IMR-90 (cell line): ENCODE data around the gene ACY1. TPM values are rescaled to one million over a fixed set of nuclear protein-coding genes. Genes with fewer than 3 reads are reported as not detected.

ENCODE experiments used
- ATAC-seq: fragments of 200-7000 bp; cut with Tn5 transposase; 2 replicates; pipeline ENCODE4 v1.9.1; 2020; ENCODE audit warnings: low read depth, mild to moderate bottlenecking, moderate library complexity
- BruUV-seq: library from RNA; stranded (reverse); fragments of 400-500 nt; replicated peaks from 2 replicates; lab custom pipeline; 2021; lab: Mats Ljungman, UMichigan
- CTCF ChIA-PET: fragments of 300-600 bp; formaldehyde crosslinking; extraction: SDS; loops from one replicate; lab custom pipeline; 2021; ENCODE audit warnings: antibody characterized with exemption; lab: Yijun Ruan, JAX
- POLR2A ChIA-PET: fragments of 300-600 bp; sonication (Branson Sonifier 250); formaldehyde crosslinking; loops from one replicate; lab custom pipeline; 2022; ENCODE audit warnings: antibody characterized with exemption; ENCODE audit not compliant: unreplicated experiment; lab: Charles Lee
- DNase-seq: peaks from one replicate; pipeline ENCODE4 v3.0.0; 2013
- H2AFZ ChIP-seq: replicated peaks from 2 replicates; pipeline ENCODE3; 2013; ENCODE audit warnings: low read length, mild to moderate bottlenecking; ENCODE audit not compliant: poor library complexity
- H2AK5ac ChIP-seq: 2 replicates; pipeline ENCODE4 v1.6.1; 2013; ENCODE audit warnings: low read depth, low read length, inconsistent platforms
- H2AK9ac ChIP-seq: replicated peaks from 2 replicates; pipeline ENCODE3; 2013; ENCODE audit warnings: mild to moderate bottlenecking, low read depth, low read length, moderate library complexity; ENCODE audit not compliant: poor library complexity
- H2BK120ac ChIP-seq: 2 replicates; pipeline ENCODE4 v1.6.1; 2013; ENCODE audit warnings: low read depth, low read length, inconsistent platforms
- H2BK15ac ChIP-seq: 3 replicates; pipeline ENCODE4 v1.6.1; 2013; ENCODE audit warnings: low read depth, low read length, inconsistent platforms
- H2BK20ac ChIP-seq: 2 replicates; pipeline ENCODE4 v1.6.1; 2013; ENCODE audit warnings: low read depth, mild to moderate bottlenecking, inconsistent platforms, low read length, moderate library complexity
- H2BK5ac ChIP-seq: 2 replicates; pipeline ENCODE4 v1.6.1; 2013; ENCODE audit warnings: mild to moderate bottlenecking, low read depth, low read length, inconsistent platforms; ENCODE audit not compliant: poor library complexity, severe bottlenecking
- H3K14ac ChIP-seq: replicated peaks from 2 replicates; pipeline ENCODE4 v1.6.1; 2013; ENCODE audit warnings: low read depth, low read length, inconsistent platforms
- H3K18ac ChIP-seq: 2 replicates; pipeline ENCODE4 v1.6.1; 2013; ENCODE audit warnings: low read depth, low read length, control low read depth
- H3K23ac ChIP-seq: 2 replicates; pipeline ENCODE4 v1.6.1; 2013; ENCODE audit warnings: low read depth, low read length, inconsistent platforms
- H3K27ac ChIP-seq: 2 replicates; pipeline ENCODE4 v1.5.1; 2013; ENCODE audit warnings: mild to moderate bottlenecking, control low read depth, low read length; ENCODE audit not compliant: insufficient read depth
- H3K27me3 ChIP-seq: 2 replicates; pipeline ENCODE4 v1.6.1; 2013; ENCODE audit warnings: low read length; ENCODE audit not compliant: control insufficient read depth, insufficient read depth
- H3K36me3 ChIP-seq: 2 replicates; pipeline ENCODE4 v1.6.1; 2013; ENCODE audit warnings: low read length, mixed read lengths; ENCODE audit not compliant: control insufficient read depth, insufficient read depth
- H3K4ac ChIP-seq: 2 replicates; pipeline ENCODE4 v1.6.1; 2013; ENCODE audit warnings: low read depth, low read length, inconsistent platforms
- H3K4me1 ChIP-seq: 2 replicates; pipeline ENCODE4 v1.6.1; 2013; ENCODE audit warnings: low read length, mixed read lengths; ENCODE audit not compliant: control insufficient read depth, insufficient read depth
- H3K4me2 ChIP-seq: 2 replicates; pipeline ENCODE4 v1.6.1; 2013; ENCODE audit warnings: low read depth, mild to moderate bottlenecking, control low read depth, low read length, moderate library complexity
- H3K4me3 ChIP-seq: 2 replicates; pipeline ENCODE4 v1.5.1; 2013; ENCODE audit warnings: low read depth, mild to moderate bottlenecking, control low read depth, low read length, moderate library complexity; ENCODE audit not compliant: insufficient read depth
- H3K56ac ChIP-seq: 2 replicates; pipeline ENCODE4 v1.6.1; 2013; ENCODE audit warnings: low read length, inconsistent platforms; ENCODE audit not compliant: insufficient read depth; ENCODE audit errors: extremely low read depth
- H3K79me1 ChIP-seq, 2 experiments: 2 replicates each; pipeline ENCODE4 v1.6.1; 2013; ENCODE audit warnings: low read length in 2 of 2, inconsistent platforms in 1 of 2, low read depth in 1 of 2
- H3K9ac ChIP-seq: 2 replicates; pipeline ENCODE4 v1.6.1; 2013; ENCODE audit warnings: low read depth, low read length, control low read depth
- H3K9me1 ChIP-seq: 2 replicates; pipeline ENCODE4 v1.6.1; 2013; ENCODE audit warnings: low read length, inconsistent platforms; ENCODE audit not compliant: insufficient read depth
- H3K9me3 ChIP-seq: 2 replicates; pipeline ENCODE4 v1.6.1; 2013; ENCODE audit warnings: low read length; ENCODE audit not compliant: control insufficient read depth, insufficient read depth
- H4K20me1 ChIP-seq: 2 replicates; pipeline ENCODE4 v1.6.1; 2013; ENCODE audit warnings: low read length, inconsistent platforms; ENCODE audit not compliant: insufficient read depth
- H4K5ac ChIP-seq: 2 replicates; pipeline ENCODE4 v1.6.1; 2013; ENCODE audit warnings: mild to moderate bottlenecking, low read depth, low read length, control low read depth
- H4K8ac ChIP-seq, 2 experiments: 2 replicates each; pipeline ENCODE4 v1.6.1; 2013; ENCODE audit warnings: low read depth in 2 of 2, low read length in 2 of 2, control low read depth in 1 of 2, inconsistent platforms in 1 of 2
- H4K91ac ChIP-seq: 2 replicates; pipeline ENCODE4 v1.6.1; 2013; ENCODE audit warnings: low read depth, low read length, inconsistent platforms; ENCODE audit not compliant: insufficient read depth
- CEBPB ChIP-seq: IDR thresholded peaks from 2 replicates; pipeline ENCODE4 v1.6.1; 2012; ENCODE audit warnings: low read depth, low read length, improper control_type of control experiment
- CHD1 ChIP-seq: IDR thresholded peaks from 2 replicates; pipeline ENCODE4 v1.6.1; 2012; ENCODE audit warnings: low read depth, low read length, improper control_type of control experiment
- FOS ChIP-seq: fragments of 150-350 bp; IDR thresholded peaks from 2 replicates; pipeline ENCODE4 v1.6.1; 2016; ENCODE audit warnings: low read depth, low read length
- MAFK ChIP-seq: IDR thresholded peaks from 2 replicates; pipeline ENCODE4 v1.6.1; 2012; ENCODE audit warnings: low read depth, low read length, improper control_type of control experiment
- MAZ ChIP-seq: IDR thresholded peaks from 2 replicates; pipeline ENCODE4 v1.6.1; 2012; ENCODE audit warnings: low read depth, mild to moderate bottlenecking, low read length, improper control_type of control experiment, moderate library complexity, borderline replicate concordance
- MXI1 ChIP-seq: IDR thresholded peaks from 2 replicates; pipeline ENCODE4 v1.6.1; 2012; ENCODE audit warnings: low read depth, mild to moderate bottlenecking, low read length, moderate library complexity, borderline replicate concordance
- NFE2L2 ChIP-seq: fragments of 150-350 bp; IDR thresholded peaks from 2 replicates; pipeline ENCODE4 v1.6.1; 2016; ENCODE audit warnings: low read depth, mild to moderate bottlenecking, low read length
- POLR2A ChIP-seq: IDR thresholded peaks from 2 replicates; pipeline ENCODE4 v1.6.1; 2012; ENCODE audit warnings: mild to moderate bottlenecking, low read depth, low read length
- RCOR1 ChIP-seq: IDR thresholded peaks from 2 replicates; pipeline ENCODE4 v1.6.1; 2012; ENCODE audit warnings: mild to moderate bottlenecking, low read length, improper control_type of control experiment; ENCODE audit not compliant: insufficient replicate concordance
- RFX5 ChIP-seq: IDR thresholded peaks from 2 replicates; pipeline ENCODE4 v1.8.0; 2012; ENCODE audit warnings: low read depth, mild to moderate bottlenecking, low read length, moderate library complexity
- SMC3 ChIP-seq: fragments of 150-350 bp; IDR thresholded peaks from 2 replicates; pipeline ENCODE4 v1.6.1; 2016; ENCODE audit warnings: low read depth, mild to moderate bottlenecking, antibody characterized with exemption, low read length, moderate library complexity
- WGBS, 2 experiments: methylation state at CpG; one replicate each; pipeline versions ENCODE4 v1.1.5 to v1.1.7; 2013; ENCODE audit warnings: missing lambda C conversion rate in 2 of 2; ENCODE audit not compliant: insufficient read length in 1 of 2; ENCODE audit errors: extremely low coverage in 2 of 2; 5-methylcytosine and 5-hydroxymethylcytosine counted together
- dilution Hi-C: fragments of 300-500 bp; cut with HindIII; formaldehyde crosslinking; loops from one replicate; pipeline ENCODE4 v1.14.3; 2018; ENCODE audit warnings: low sequenced_read_pairs; ENCODE audit not compliant: unreplicated experiment
- in situ Hi-C: fragments of 300-500 bp; cut with MboI; formaldehyde crosslinking; loops from 3 replicates; pipeline ENCODE4 v1.14.3; 2019; ENCODE audit warnings: low sequenced_read_pairs, inconsistent platforms, mixed read lengths
- intact Hi-C: fragments of 100-400 bp; cut with micrococcal nuclease; formaldehyde crosslinking; loops from 2 replicates; pipeline ENCODE4 v1.10.0; 2022
- polyA plus RNA-seq, 3 experiments: library from polyadenylated mRNA; depleted of rRNA; stranded (reverse); fragments of >200 nt; gene quantifications; 2 replicates each; pipeline ENCODE4 v1.2.3, GENCODE V29; 2012; ENCODE audit warnings: low replicate concordance in 1 of 3
- total RNA-seq: library from RNA; depleted of rRNA; stranded (reverse); fragments of >200 nt; gene quantifications from 2 replicates; pipeline ENCODE4 v1.2.3, GENCODE V29; 2012
- TF ChIP-seq, protein P1 (sequence below): fragments of 150-350 bp; IDR thresholded peaks from 2 replicates; pipeline ENCODE4 v1.6.1; 2016; ENCODE audit warnings: low read depth, mild to moderate bottlenecking, low read length, moderate library complexity, borderline replicate concordance
- TF ChIP-seq, protein P2 (sequence below): conservative IDR thresholded peaks from 2 replicates; pipeline ENCODE4 v1.5.1; 2012; ENCODE audit warnings: mild to moderate bottlenecking, low read depth, low read length, improper control_type of control experiment
- TF ChIP-seq, protein P3 (sequence below): fragments of 150-350 bp; IDR thresholded peaks from 2 replicates; pipeline ENCODE4 v1.6.1; 2017; ENCODE audit warnings: mild to moderate bottlenecking, antibody characterized with exemption, low read length, low read depth

ACY1 gene
- total and polyA plus RNA-seq, 2 of the 4 experiments (the other 2 are of a cell fraction), result 22.0 to 47.1 TPM

DNA sequence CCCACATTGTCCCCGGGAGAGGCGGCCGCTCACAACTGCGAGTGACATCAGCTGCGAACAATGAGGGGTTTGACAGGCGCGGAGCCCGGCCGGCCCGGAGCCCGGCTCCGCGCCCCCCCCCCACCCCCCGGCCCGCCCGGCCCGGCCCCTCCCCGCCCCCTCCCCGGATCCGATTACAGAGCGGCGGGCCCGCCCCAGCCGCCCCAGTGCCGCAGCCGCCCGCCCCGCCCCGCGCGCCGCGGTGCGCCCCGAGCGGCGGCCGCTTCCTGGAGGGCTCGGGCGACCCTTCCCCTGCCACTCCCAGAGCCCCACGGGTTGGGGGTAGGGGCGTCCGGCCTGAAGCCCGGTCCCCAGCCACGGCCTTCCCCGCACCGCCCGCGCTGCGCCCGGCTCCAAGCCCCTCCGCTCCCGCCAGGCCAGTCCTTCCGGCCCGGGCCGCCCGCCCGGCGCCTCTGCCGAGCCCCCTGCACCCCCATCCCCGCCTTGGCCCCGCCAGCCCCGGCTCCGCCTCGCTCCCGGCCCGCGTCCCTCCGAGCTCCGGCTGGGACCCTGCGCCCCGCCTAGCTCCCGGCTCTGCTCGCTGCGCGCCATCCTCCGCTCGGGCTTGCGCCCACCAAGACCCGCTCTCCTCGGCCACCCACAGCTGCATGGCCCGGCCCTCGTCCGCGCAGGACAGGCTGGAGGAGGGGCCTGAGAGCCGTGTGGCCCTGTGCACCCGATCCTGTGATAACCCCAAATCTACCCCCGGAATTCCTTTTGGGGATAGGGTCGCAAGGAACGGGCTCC is 15.8 kb upstream of the ACY1 start, which contains the start of gene PCBP4:
Gene PCBP4 (minus strand): TSS at position 71 of the 786 bp plus-strand sequence. CDS start 6,214 bp downstream, outside the sequence.
- H3K14ac ChIP-seq, result peak within 1 kb of the TSS; percentile 98
- H4K20me1 ChIP-seq, result peaks cover 12% of the 10 kb centered on the region
- peak; percentile 34 for DNase-seq
- peak within 1 kb of the TSS; percentile 87 to 89 for H4K8ac ChIP-seq
- intact Hi-C loops (no loop called here), dilution Hi-C loops (no loop called here), in situ Hi-C loops (loop anchor here (25.0 kb wide), 1 partner anchor 1630 kb away; the partner anchor contains the start of genes RASSF1, TUSC2 and ZMYND10)
- peak within 1 kb of the TSS; percentile 55 for H2BK120ac ChIP-seq
- peak within 1 kb of the TSS; percentile 91 for H3K23ac ChIP-seq
- peak within 1 kb of the TSS; percentile 84 for H2BK5ac ChIP-seq
- H3K4ac ChIP-seq, result peak within 1 kb of the TSS; percentile 97
- no TSS peak for BruUV-seq
- H4K5ac ChIP-seq, result peak within 1 kb of the TSS; percentile 55
- H3K9ac ChIP-seq, result peak within 1 kb of the TSS; percentile 95
- H3K27ac ChIP-seq, result peak within 1 kb of the TSS; percentile 88
- peak within 1 kb of the TSS; percentile 95 for H2AFZ ChIP-seq
- WGBS, 2 experiments, result 1% methylated on average over 23 of the region's 90 CpGs; no CpG with 5 or more reads in 1 of the 2 experiments
- no peaks in the 10 kb centered on the region for H3K9me3 ChIP-seq
- no peaks in the 10 kb centered on the region; the same call in 1 of the 2 replicates for H3K36me3 ChIP-seq
- H3K79me1 ChIP-seq, result peaks cover 36 to 66% of the 10 kb centered on the region in 2 experiments
- peak within 1 kb of the TSS; percentile 90 for H3K18ac ChIP-seq
- peaks cover 19% of the 10 kb centered on the region for H3K9me1 ChIP-seq
- ATAC-seq, result peak; percentile 80
- peak within 1 kb of the TSS; percentile 98 for H2AK5ac ChIP-seq
- H2BK20ac ChIP-seq, result peak within 1 kb of the TSS; percentile 57; the same call in 1 of the 2 replicates
- H2BK15ac ChIP-seq, result no peak within 1 kb of the TSS; the same call in 1 of the 3 replicates
- peaks cover 28% of the 10 kb centered on the region for H3K4me1 ChIP-seq
- H3K27me3 ChIP-seq, result no peaks in the 10 kb centered on the region
- TF ChIP-seq SMC3, result no peak
- TF ChIP-seq, protein P1, sequence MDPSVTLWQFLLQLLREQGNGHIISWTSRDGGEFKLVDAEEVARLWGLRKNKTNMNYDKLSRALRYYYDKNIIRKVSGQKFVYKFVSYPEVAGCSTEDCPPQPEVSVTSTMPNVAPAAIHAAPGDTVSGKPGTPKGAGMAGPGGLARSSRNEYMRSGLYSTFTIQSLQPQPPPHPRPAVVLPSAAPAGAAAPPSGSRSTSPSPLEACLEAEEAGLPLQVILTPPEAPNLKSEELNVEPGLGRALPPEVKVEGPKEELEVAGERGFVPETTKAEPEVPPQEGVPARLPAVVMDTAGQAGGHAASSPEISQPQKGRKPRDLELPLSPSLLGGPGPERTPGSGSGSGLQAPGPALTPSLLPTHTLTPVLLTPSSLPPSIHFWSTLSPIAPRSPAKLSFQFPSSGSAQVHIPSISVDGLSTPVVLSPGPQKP, result no peak
- TF ChIP-seq POLR2A, result no peak
- TF ChIP-seq, protein P2, sequence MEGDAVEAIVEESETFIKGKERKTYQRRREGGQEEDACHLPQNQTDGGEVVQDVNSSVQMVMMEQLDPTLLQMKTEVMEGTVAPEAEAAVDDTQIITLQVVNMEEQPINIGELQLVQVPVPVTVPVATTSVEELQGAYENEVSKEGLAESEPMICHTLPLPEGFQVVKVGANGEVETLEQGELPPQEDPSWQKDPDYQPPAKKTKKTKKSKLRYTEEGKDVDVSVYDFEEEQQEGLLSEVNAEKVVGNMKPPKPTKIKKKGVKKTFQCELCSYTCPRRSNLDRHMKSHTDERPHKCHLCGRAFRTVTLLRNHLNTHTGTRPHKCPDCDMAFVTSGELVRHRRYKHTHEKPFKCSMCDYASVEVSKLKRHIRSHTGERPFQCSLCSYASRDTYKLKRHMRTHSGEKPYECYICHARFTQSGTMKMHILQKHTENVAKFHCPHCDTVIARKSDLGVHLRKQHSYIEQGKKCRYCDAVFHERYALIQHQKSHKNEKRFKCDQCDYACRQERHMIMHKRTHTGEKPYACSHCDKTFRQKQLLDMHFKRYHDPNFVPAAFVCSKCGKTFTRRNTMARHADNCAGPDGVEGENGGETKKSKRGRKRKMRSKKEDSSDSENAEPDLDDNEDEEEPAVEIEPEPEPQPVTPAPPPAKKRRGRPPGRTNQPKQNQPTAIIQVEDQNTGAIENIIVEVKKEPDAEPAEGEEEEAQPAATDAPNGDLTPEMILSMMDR, result no peak
- no peak for TF ChIP-seq NFE2L2
- no peak for TF ChIP-seq CEBPB
- TF ChIP-seq CHD1, result no peak
- TF ChIP-seq, protein P3, sequence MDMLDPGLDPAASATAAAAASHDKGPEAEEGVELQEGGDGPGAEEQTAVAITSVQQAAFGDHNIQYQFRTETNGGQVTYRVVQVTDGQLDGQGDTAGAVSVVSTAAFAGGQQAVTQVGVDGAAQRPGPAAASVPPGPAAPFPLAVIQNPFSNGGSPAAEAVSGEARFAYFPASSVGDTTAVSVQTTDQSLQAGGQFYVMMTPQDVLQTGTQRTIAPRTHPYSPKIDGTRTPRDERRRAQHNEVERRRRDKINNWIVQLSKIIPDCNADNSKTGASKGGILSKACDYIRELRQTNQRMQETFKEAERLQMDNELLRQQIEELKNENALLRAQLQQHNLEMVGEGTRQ, result no peak
- no peak for TF ChIP-seq MAFK
- TF ChIP-seq RFX5, result no peak
- no peak for TF ChIP-seq FOS
- TF ChIP-seq MXI1, result no peak
- no peak for TF ChIP-seq RCOR1
- TF ChIP-seq MAZ, result no peak
- peak within 1 kb of the TSS; percentile 86 for H4K91ac ChIP-seq
- H3K4me3 ChIP-seq, result peak within 1 kb of the TSS; percentile 70
- peak within 1 kb of the TSS; percentile 82 for H3K56ac ChIP-seq
- peak within 1 kb of the TSS; percentile 99 for H3K4me2 ChIP-seq
- ChIA-PET POLR2A (interaction anchor here (0.6 kb wide), 2 partner anchors 14 to 332 kb away, joined by 8 to 10 read pairs; no protein-coding TSS in a partner anchor), CTCF (no interaction called here)
- H2AK9ac ChIP-seq, result peak within 1 kb of the TSS; percentile 98
